ENCODE measurements around the gene DDR1.

DDR1 gene

DNA sequence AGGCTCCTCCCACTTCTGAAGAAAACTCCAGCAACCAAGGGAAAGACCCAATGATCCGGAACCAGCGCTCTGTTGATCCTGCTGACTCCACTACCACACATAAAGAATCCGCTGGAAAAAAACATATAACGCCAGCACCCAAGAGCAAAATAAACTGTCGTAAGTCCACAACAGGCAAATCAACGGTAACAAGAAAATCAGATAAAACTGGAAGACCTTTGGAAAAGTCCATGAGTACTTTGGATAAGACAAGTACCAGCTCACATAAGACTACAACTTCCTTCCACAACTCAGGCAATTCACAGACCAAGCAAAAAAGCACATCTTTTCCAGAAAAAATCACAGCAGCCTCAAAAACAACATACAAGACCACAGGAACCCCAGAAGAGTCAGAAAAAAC is 64.5 kb downstream of the DDR1 start:
- no peaks in the 10 kb centered on the region for H3K9me3 ChIP-seq (ENCODE audit: severe bottlenecking)
- ATAC-seq (ENCODE audit: low read depth) (no peak), DNase-seq (ENCODE audit: low spot score) (no peak)
- TF ChIP-seq, protein P1, sequence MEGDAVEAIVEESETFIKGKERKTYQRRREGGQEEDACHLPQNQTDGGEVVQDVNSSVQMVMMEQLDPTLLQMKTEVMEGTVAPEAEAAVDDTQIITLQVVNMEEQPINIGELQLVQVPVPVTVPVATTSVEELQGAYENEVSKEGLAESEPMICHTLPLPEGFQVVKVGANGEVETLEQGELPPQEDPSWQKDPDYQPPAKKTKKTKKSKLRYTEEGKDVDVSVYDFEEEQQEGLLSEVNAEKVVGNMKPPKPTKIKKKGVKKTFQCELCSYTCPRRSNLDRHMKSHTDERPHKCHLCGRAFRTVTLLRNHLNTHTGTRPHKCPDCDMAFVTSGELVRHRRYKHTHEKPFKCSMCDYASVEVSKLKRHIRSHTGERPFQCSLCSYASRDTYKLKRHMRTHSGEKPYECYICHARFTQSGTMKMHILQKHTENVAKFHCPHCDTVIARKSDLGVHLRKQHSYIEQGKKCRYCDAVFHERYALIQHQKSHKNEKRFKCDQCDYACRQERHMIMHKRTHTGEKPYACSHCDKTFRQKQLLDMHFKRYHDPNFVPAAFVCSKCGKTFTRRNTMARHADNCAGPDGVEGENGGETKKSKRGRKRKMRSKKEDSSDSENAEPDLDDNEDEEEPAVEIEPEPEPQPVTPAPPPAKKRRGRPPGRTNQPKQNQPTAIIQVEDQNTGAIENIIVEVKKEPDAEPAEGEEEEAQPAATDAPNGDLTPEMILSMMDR (IDR thresholded peaks at IDR 0.05; ENCODE audit: poor library complexity, severe bottlenecking): no peak
- H3K36me3 ChIP-seq (ENCODE audit: low read depth): no peaks in the 10 kb centered on the region
- no peak overlapping the region for H3K4me3 ChIP-seq (ENCODE audit: severe bottlenecking)
- H3K27ac ChIP-seq (ENCODE audit: poor library complexity, severe bottlenecking): no peak overlapping the region
- no peaks in the 10 kb centered on the region for H3K4me1 ChIP-seq (ENCODE audit: insufficient read depth, poor library complexity, severe bottlenecking)
- no peaks in the 10 kb centered on the region for H3K27me3 ChIP-seq (ENCODE audit: insufficient read depth, poor library complexity, severe bottlenecking)
